Left ventricle myocardium inferior (tissue), 1 donor: ENCODE data around the gene SOX13. TPM values are rescaled to one million over a fixed set of nuclear protein-coding genes. Genes with fewer than 3 reads are reported as not detected.

ENCODE experiments used
- DNase-seq: peaks from one replicate; pipeline ENCODE4 v3.0.0-alpha.2; 2020
- H3K27ac ChIP-seq: fragments of 200-600 bp; replicated peaks from 2 replicates; pipeline ENCODE4 v1.8.0; 2021
- H3K27me3 ChIP-seq: fragments of 200-600 bp; 2 replicates; pipeline ENCODE4 v1.8.0; 2021; ENCODE audit warnings: low read depth
- H3K36me3 ChIP-seq: fragments of 200-600 bp; 2 replicates; pipeline ENCODE4 v1.8.0; 2021
- H3K4me1 ChIP-seq: fragments of 200-600 bp; 2 replicates; pipeline ENCODE4 v1.8.0; 2021
- H3K4me3 ChIP-seq: fragments of 200-600 bp; 2 replicates; pipeline ENCODE4 v1.8.0; 2021; ENCODE audit warnings: mild to moderate bottlenecking, moderate library complexity
- H3K9me3 ChIP-seq: fragments of 200-600 bp; replicated peaks from 2 replicates; pipeline ENCODE4 v1.8.0; 2021
- CTCF ChIP-seq: fragments of 200-600 bp; IDR thresholded peaks from 2 replicates; pipeline ENCODE4 v1.8.0; 2021; ENCODE audit warnings: antibody characterized with exemption, mild to moderate bottlenecking, borderline replicate concordance
- intact Hi-C: fragments of 100-400 bp; cut with micrococcal nuclease; formaldehyde crosslinking; loops from one replicate; pipeline ENCODE4 v1.11.0; 2022
- total RNA-seq: library from RNA; stranded (reverse); fragmentation: NEBNext Ultra II Directional; extraction: Animal tissue kit (Norgen Biotek cat#: 25700); gene quantifications from one replicate; pipeline ENCODE4 v1.2.1, GENCODE V29; 2021
- donor health status: DM: no; HTN: yes; CAD: no; lungs with severe emphysema.

The SOX13 gene
- total RNA-seq, 1 donor from 2014 or later: 13.1 TPM

GRCh38 chr1:204110894-204111633 lies 38.1 kb downstream of the SOX13 start:
- Histone ChIP-seq H3K9me3 (no peaks in the 10 kb centered on the region), H3K27me3 (no peaks in the 10 kb centered on the region), H3K27ac (no peak overlapping the region), H3K36me3 (peaks cover 2% of the 10 kb centered on the region), H3K4me1 (peaks cover 40% of the 10 kb centered on the region), H3K4me3 (no peak overlapping the region)
- no peak for TF ChIP-seq CTCF
- DNase-seq: no peak
- intact Hi-C loops: no loop called here

GRCh38 chr1:204112876-204113730 lies 40.2 kb downstream of the SOX13 start:
- TF ChIP-seq CTCF: no peak
- H3K36me3 ChIP-seq: peaks cover 21% of the 10 kb centered on the region
- no peaks in the 10 kb centered on the region for H3K9me3 ChIP-seq
- no peak overlapping the region for H3K4me3 ChIP-seq
- H3K27ac ChIP-seq: no peak overlapping the region
- no peak for DNase-seq
- H3K4me1 ChIP-seq: peaks cover 28% of the 10 kb centered on the region
- no peaks in the 10 kb centered on the region for H3K27me3 ChIP-seq
- intact Hi-C loops: no loop called here

DNA sequence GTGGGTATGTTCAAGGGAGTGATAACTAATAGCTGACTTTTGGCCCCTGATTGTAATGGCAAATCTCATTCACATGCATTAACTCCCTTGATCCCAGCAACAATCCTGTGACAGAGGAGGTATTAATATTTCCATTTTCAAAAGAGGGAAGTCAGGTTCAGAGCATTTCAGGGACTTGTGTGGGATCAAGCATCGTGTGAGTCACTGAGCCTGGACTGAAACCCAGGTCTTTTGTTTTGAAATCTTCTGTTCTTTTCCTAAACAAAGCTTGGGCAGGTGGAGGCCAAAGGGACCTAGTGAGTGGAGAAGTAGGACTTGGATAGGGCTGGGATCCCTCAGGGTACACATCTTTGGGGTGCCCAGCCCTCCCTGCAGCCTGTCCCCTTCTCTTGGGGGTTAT lies 41.0 kb downstream of the SOX13 start:
- no peak for TF ChIP-seq CTCF
- H3K4me1 ChIP-seq: peaks cover 21% of the 10 kb centered on the region
- no peak overlapping the region for H3K27ac ChIP-seq
- DNase-seq: no peak
- intact Hi-C loops: no loop called here
- H3K36me3 ChIP-seq: peaks cover 27% of the 10 kb centered on the region
- no peak overlapping the region for H3K4me3 ChIP-seq
- H3K9me3 ChIP-seq: no peaks in the 10 kb centered on the region
- H3K27me3 ChIP-seq: no peaks in the 10 kb centered on the region

- no peak overlapping the region for H3K27ac ChIP-seq
- TF ChIP-seq CTCF: no peak
- no peak overlapping the region for H3K4me3 ChIP-seq
- no peaks in the 10 kb centered on the region for H3K27me3 ChIP-seq
- H3K9me3 ChIP-seq: no peaks in the 10 kb centered on the region
- DNase-seq: no peak
- H3K4me1 ChIP-seq: peaks cover 16% of the 10 kb centered on the region
- peaks cover 27% of the 10 kb centered on the region for H3K36me3 ChIP-seq
- intact Hi-C loops: no loop called here
These were observed 41.7 kb downstream of the SOX13 start for GRCh38 chr1:204114606-204115005.

DNA sequence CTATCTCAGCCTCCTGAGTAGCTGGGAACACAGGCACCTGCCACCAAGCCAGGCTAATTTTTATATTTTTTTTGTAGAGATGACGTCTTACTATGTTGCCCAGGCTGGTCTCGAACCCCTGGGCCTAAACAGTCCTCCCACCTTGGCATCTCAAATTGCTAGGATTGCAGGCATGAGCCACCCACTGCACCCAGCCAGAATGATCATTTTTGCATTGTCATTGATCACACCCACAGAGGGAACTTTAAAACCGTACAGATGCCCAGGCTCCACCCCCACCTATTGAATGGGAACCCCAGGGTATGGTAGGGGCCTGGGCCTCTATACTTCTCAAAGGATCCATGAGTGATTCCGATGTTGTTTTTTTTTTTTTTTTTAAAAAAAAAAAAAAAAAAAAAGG lies 42.2 kb downstream of the SOX13 start:
- no peaks in the 10 kb centered on the region for H3K27me3 ChIP-seq
- no peak for DNase-seq
- H3K27ac ChIP-seq: no peak overlapping the region
- TF ChIP-seq CTCF: no peak
- H3K36me3 ChIP-seq: peaks cover 32% of the 10 kb centered on the region
- H3K9me3 ChIP-seq: no peaks in the 10 kb centered on the region
- H3K4me3 ChIP-seq: no peak overlapping the region
- peaks cover 16% of the 10 kb centered on the region for H3K4me1 ChIP-seq
- intact Hi-C loops: no loop called here
